ENCODE results near the gene CXCL6.

- no peak for TF ChIP-seq POLR2AphosphoS5 (IDR thresholded peaks at IDR 0.05; ENCODE audit: low read depth, low read length)
- TF ChIP-seq POLR2A (IDR thresholded peaks at IDR 0.05; ENCODE audit: low read depth, low read length): no peak
- no peak for TF ChIP-seq TAF1 (IDR thresholded peaks at IDR 0.05; ENCODE audit: borderline replicate concordance, low read depth, low read length)
These were observed 21.8 kb upstream of the CXCL6 start for GRCh38 chr4:73814679-73815078.
